Suprapubic skin (tissue), 4 donors: Measurements from ENCODE around the gene TADA3. TPM values are rescaled to one million over a fixed set of nuclear protein-coding genes. Genes with fewer than 3 reads are reported as not detected.
A peak's percentile ranks its signal among the peaks of the same experiment; 100 is the strongest.
"Not testable (repeated sequence)": the region's sequence is repeated elsewhere in the genome, so short reads cannot be mapped to it uniquely, and the experiment has no call there.

Source experiments
- DNase-seq, 2 donors: peaks; one replicate each; pipeline ENCODE4 v3.0.0-alpha.2; 2019; ENCODE audit warnings: low spot score in 2 of 2
- H3K27ac ChIP-seq: fragments of 200-600 bp; sonication (generic); one replicate; pipeline ENCODE4 v1.5.1; 2019
- H3K27me3 ChIP-seq: fragments of 200-600 bp; sonication (generic); one replicate; pipeline ENCODE4 v1.5.1; 2019
- H3K36me3 ChIP-seq: fragments of 200-600 bp; sonication (generic); one replicate; pipeline ENCODE4 v1.5.1; 2019
- H3K4me1 ChIP-seq: fragments of 200-600 bp; sonication (generic); one replicate; pipeline ENCODE4 v1.5.1; 2019
- H3K4me3 ChIP-seq: fragments of 200-600 bp; sonication (generic); one replicate; pipeline ENCODE4 v1.5.1; 2019; ENCODE audit warnings: mild to moderate bottlenecking
- H3K9me3 ChIP-seq: fragments of 200-600 bp; sonication (generic); one replicate; pipeline ENCODE4 v1.5.1; 2019
- EP300 ChIP-seq: sonication (generic); formaldehyde crosslinking; IDR thresholded peaks from one replicate; pipeline ENCODE4 v1.6.1; 2017; ENCODE audit warnings: antibody characterized with exemption
- POLR2A ChIP-seq, 2 donors: fragments of 450-650 bp; IDR thresholded peaks; one replicate each; pipeline ENCODE4 v1.6.1; 2017; ENCODE audit warnings: antibody characterized with exemption in 2 of 2, mild to moderate bottlenecking in 2 of 2, moderate library complexity in 2 of 2
- POLR2AphosphoS5 ChIP-seq, 3 donors: sonication (generic); formaldehyde crosslinking; IDR thresholded peaks; one replicate each; pipeline ENCODE4 v1.6.1; 2017; ENCODE audit warnings: antibody characterized with exemption in 3 of 3
- WGBS: methylation state at CpG from one replicate; pipeline ENCODE4 v1.1.5; 2018; 5-methylcytosine and 5-hydroxymethylcytosine counted together
- total RNA-seq, 4 donors: library from RNA; depleted of rRNA; stranded (reverse); fragments of >200 nt; gene quantifications; one replicate each; pipeline ENCODE4 v1.1.0, GENCODE V29; 2016
- TF ChIP-seq, protein P1 (sequence below), 2 donors: fragments of 200-600 bp in 1 of 2; fragments of 450-650 bp in 1 of 2; sonication (generic) in 1 of 2; IDR thresholded peaks; one replicate each; pipeline ENCODE4 v1.5.1; 2016 to 2019; ENCODE audit warnings: antibody characterized with exemption in 2 of 2, mild to moderate bottlenecking in 1 of 2, moderate library complexity in 1 of 2

TADA3 gene
- total RNA-seq, 4 donors from 2014 or later, result 27.6 to 45.0 (median 38.8) TPM

DNA sequence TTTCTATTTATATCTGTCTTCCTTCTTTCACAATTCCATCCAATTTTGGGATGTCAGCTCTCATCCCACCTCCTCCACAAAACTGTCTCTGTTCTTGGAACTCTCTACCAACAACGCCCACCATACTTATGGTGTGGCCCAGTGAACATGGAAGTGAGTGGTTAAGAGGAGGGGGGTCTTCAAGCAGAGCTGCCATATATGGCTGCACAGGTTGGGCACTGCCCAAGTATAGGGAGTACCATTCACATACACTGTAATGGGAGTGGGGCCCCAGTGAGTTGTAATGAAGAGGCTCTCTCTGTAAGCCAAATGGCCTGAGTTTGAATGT, 14.6 kb downstream of the TADA3 start:
- DNase-seq, result no peak
- Histone ChIP-seq H3K27ac (no peak overlapping the region), H3K4me3 (no peak overlapping the region), H3K27me3 (no peaks in the 10 kb centered on the region), H3K4me1 (peaks cover 11% of the 10 kb centered on the region), H3K9me3 (no peaks in the 10 kb centered on the region), H3K36me3 (peaks cover 20% of the 10 kb centered on the region)
- TF ChIP-seq POLR2AphosphoS5 (IDR thresholded peaks at IDR 0.05) (no peak), POLR2A (IDR thresholded peaks at IDR 0.05) (no peak), EP300 (no peak)
- TF ChIP-seq, protein P1, sequence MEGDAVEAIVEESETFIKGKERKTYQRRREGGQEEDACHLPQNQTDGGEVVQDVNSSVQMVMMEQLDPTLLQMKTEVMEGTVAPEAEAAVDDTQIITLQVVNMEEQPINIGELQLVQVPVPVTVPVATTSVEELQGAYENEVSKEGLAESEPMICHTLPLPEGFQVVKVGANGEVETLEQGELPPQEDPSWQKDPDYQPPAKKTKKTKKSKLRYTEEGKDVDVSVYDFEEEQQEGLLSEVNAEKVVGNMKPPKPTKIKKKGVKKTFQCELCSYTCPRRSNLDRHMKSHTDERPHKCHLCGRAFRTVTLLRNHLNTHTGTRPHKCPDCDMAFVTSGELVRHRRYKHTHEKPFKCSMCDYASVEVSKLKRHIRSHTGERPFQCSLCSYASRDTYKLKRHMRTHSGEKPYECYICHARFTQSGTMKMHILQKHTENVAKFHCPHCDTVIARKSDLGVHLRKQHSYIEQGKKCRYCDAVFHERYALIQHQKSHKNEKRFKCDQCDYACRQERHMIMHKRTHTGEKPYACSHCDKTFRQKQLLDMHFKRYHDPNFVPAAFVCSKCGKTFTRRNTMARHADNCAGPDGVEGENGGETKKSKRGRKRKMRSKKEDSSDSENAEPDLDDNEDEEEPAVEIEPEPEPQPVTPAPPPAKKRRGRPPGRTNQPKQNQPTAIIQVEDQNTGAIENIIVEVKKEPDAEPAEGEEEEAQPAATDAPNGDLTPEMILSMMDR (IDR thresholded peaks at IDR 0.05), result no peak
- 86% methylated on average over 1 of the region's 1 CpG for WGBS

DNA sequence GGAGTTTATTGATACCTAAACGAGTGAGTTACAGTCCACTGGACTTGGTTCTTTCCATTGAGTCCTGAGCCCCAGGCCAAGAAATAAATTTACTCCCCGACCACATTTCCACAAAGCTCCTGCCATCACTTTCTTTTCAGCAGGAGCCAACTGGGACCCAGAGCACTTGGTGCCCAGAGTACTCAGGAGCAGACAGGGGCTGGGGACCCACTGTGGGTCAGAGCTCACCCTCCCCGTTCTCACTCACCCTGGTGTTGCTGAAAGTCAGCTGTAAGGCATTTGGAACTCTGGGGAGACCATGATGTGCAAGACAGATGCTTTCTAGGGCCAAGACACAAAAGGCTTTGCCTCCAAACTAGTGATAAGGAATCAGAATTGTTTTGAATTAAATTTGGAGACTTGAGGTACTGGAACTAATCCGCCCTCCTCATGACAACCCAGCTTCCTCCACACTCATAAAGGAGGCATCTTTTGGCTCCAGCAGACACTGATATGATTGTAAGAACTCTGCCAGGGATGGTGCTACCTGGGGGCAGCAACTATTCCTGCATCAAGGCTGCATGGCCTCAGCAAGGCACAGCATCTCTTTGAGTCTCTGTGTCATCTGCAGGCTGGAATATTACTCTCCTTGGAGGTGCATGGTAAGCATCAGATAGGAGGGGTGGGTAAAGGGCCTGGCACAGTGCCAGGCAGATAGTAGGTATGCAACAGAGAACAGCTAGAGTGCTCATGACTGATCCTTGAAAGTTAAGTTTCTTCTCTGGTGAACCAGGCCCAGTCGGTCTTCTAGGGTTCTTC, 15.2 kb downstream of the TADA3 start:
- Histone ChIP-seq H3K9me3 (no peaks in the 10 kb centered on the region), H3K36me3 (peaks cover 14% of the 10 kb centered on the region), H3K4me1 (peaks cover 7% of the 10 kb centered on the region), H3K4me3 (no peak overlapping the region), H3K27ac (no peak overlapping the region), H3K27me3 (no peaks in the 10 kb centered on the region)
- 75% methylated on average over 5 of the region's 5 CpGs for WGBS
- no peak for DNase-seq
- TF ChIP-seq EP300 (no peak), POLR2A (IDR thresholded peaks at IDR 0.05) (no peak), POLR2AphosphoS5 (IDR thresholded peaks at IDR 0.05) (no peak)
- TF ChIP-seq, protein P1 (IDR thresholded peaks at IDR 0.05), result no peak

- 83% methylated on average over 2 of the region's 2 CpGs for WGBS
- not testable (repeated sequence) for H3K9me3 ChIP-seq, DNase-seq
These were observed 21.3 kb downstream of the TADA3 start for GRCh38 chr3:9771007-9771406.

GRCh38 chr3:9770276-9770812, 21.9 kb downstream of the TADA3 start:
- peak overlapping the region; percentile 59 for H3K4me3 ChIP-seq

More at GRCh38 chr3:9771007-9771406, 21.3 kb downstream of the TADA3 start:
- peaks cover 36% of the 10 kb centered on the region for H3K4me1 ChIP-seq
- not testable (repeated sequence) for H3K4me3 ChIP-seq, H3K27ac ChIP-seq, H3K27me3 ChIP-seq, H3K36me3 ChIP-seq

GRCh38 chr3:9769426-9770275, 22.6 kb downstream of the TADA3 start, which contains the start of gene CAMK1:
TSS of gene CAMK1 (minus strand) at chr3:9769947. CDS start at chr3:9767749, 2,198 bp downstream.
- H3K27ac ChIP-seq, result peak within 1 kb of the TSS; percentile 42
- 16% methylated on average over 12 of the region's 49 CpGs for WGBS
- H3K4me3 ChIP-seq, result peak within 1 kb of the TSS; percentile 59
- no peaks in the 10 kb centered on the region for H3K9me3 ChIP-seq
- DNase-seq, result peak; percentile 88 to 93
- peaks cover 36% of the 10 kb centered on the region for H3K4me1 ChIP-seq
- peaks cover 7% of the 10 kb centered on the region for H3K36me3 ChIP-seq
- no peaks in the 10 kb centered on the region for H3K27me3 ChIP-seq
- TF ChIP-seq, protein P1 (IDR thresholded peaks at IDR 0.05), result no peak
- no peak for TF ChIP-seq POLR2AphosphoS5 (IDR thresholded peaks at IDR 0.05)
- no peak for TF ChIP-seq EP300
- no peak for TF ChIP-seq POLR2A (IDR thresholded peaks at IDR 0.05)

More at GRCh38 chr3:9770276-9770812, 21.9 kb downstream of the TADA3 start:
- WGBS, result 9% methylated on average over 15 of the region's 15 CpGs
- Histone ChIP-seq H3K4me1 (peaks cover 36% of the 10 kb centered on the region), H3K9me3 (no peaks in the 10 kb centered on the region), H3K27ac (peak overlapping the region; percentile 42), H3K27me3 (no peaks in the 10 kb centered on the region), H3K36me3 (peaks cover 5% of the 10 kb centered on the region)
- TF ChIP-seq EP300 (no peak), POLR2A (IDR thresholded peaks at IDR 0.05) (no peak), POLR2AphosphoS5 (IDR thresholded peaks at IDR 0.05) (no peak)
- TF ChIP-seq, protein P1 (IDR thresholded peaks at IDR 0.05), result no peak
- peak; percentile 92 to 94 for DNase-seq
